Ishikawa (cell line): ENCODE data around the gene CAMK1D.

ENCODE experiments used
- CREB1 ChIP-seq: IDR thresholded peaks from 2 replicates; pipeline ENCODE4 v1.6.1; 2012; ENCODE audit warnings: low read depth
- EP300 ChIP-seq: IDR thresholded peaks from 2 replicates; pipeline ENCODE4 v1.6.1; 2012; ENCODE audit warnings: borderline replicate concordance
- NFIC ChIP-seq: IDR thresholded peaks from 2 replicates; pipeline ENCODE4 v1.6.1; 2012
- RAD21 ChIP-seq: IDR thresholded peaks from 2 replicates; pipeline ENCODE4 v1.6.1; 2012; ENCODE audit warnings: low read depth
- REST ChIP-seq: IDR thresholded peaks from 2 replicates; pipeline ENCODE4 v1.6.1; 2012; ENCODE audit warnings: low read depth, mild to moderate bottlenecking
- TEAD4 ChIP-seq: IDR thresholded peaks from 2 replicates; pipeline ENCODE4 v1.6.1; 2012
- YY1 ChIP-seq: IDR thresholded peaks from 2 replicates; pipeline ENCODE4 v1.6.1; 2012; ENCODE audit warnings: low read depth
- TF ChIP-seq, protein P1 (sequence below): IDR thresholded peaks from 2 replicates; pipeline ENCODE4 v1.6.1; 2012

GRCh38 chr10:12797471-12798262 is 448.3 kb downstream of the CAMK1D start:
- TF ChIP-seq CREB1 (no peak), YY1 (no peak), REST (no peak), NFIC (no peak), EP300 (no peak), RAD21 (no peak), TEAD4 (no peak)
- TF ChIP-seq, protein P1, sequence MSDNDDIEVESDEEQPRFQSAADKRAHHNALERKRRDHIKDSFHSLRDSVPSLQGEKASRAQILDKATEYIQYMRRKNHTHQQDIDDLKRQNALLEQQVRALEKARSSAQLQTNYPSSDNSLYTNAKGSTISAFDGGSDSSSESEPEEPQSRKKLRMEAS, result no peak
